GM21576 (cell line): Measurements from ENCODE around the gene IFNGR2.
"Not testable (repeated sequence)": the region's sequence is repeated elsewhere in the genome, so short reads cannot be mapped to it uniquely, and the experiment has no call there.

Experiments used
- ATAC-seq: cut with Tn5 transposase; IDR thresholded peaks from one replicate; pipeline ENCODE4 v1.9.1; 2021; ENCODE audit warnings: mild to moderate bottlenecking, moderate library complexity; ENCODE audit not compliant: unreplicated experiment

IFNGR2 gene

DNA sequence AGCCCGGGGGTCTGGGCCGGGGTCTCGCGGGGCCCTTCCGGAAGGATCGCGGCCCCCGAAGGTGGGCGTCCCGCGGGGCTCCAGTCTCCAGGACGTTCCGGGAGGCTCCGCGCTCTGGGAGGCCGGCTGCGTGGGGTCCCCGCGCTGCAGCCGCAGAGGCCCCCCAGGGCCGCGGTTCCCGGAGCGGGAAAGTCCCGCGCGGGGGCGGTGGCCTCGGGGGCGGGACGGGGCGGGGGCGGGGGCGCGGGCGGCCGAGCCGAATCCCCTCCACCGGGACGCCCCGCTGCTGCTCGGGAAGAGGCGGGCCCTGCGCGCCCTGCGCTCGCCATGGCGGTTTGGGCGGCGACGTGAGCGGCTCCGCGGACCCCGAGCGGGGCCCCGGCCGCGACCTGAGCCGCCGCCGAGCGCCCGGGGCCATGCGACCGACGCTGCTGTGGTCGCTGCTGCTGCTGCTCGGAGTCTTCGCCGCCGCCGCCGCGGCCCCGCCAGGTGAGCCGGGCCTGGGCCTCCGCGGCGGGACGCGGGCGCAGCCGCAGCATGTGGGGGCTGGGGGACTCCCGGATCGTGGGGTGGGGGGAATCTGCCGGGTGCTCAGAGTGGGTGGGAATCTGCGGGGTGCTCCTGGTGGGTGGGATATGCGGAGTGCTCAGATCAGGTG, at the start of gene IFNGR2:
Gene IFNGR2, plus strand, starts transcription at position 286 of the 658 bp plus-strand sequence. Its CDS starts 131 bp downstream, at position 417.
- no peak for ATAC-seq

DNA sequence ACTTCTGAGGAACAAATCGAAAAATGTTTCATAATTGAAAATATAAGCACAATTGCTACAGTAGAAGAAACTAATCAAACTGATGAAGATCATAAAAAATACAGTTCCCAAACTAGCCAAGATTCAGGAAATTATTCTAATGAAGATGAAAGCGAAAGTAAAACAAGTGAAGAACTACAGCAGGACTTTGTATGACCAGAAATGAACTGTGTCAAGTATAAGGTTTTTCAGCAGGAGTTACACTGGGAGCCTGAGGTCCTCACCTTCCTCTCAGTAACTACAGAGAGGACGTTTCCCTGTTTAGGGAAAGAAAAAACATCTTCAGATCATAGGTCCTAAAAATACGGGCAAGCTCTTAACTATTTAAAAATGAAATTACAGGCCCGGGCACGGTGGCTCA, 47.9 kb upstream of the IFNGR2 start:
- no peak for ATAC-seq

DNA sequence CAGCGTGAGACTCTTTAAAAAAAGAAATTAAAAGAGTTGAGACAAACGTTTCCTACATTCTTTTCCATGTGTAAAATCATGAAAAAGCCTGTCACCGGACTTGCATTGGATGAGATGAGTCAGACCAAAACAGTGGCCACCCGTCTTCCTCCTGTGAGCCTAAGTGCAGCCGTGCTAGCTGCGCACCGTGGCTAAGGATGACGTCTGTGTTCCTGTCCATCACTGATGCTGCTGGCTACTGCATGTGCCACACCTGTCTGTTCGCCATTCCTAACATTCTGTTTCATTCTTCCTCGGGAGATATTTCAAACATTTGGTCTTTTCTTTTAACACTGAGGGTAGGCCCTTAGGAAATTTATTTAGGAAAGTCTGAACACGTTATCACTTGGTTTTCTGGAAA, 47.2 kb upstream of the IFNGR2 start:
- ATAC-seq, result no peak

- no peak for ATAC-seq
Observed at GRCh38 chr21:33357177-33357576, 46.0 kb upstream of the IFNGR2 start.

DNA sequence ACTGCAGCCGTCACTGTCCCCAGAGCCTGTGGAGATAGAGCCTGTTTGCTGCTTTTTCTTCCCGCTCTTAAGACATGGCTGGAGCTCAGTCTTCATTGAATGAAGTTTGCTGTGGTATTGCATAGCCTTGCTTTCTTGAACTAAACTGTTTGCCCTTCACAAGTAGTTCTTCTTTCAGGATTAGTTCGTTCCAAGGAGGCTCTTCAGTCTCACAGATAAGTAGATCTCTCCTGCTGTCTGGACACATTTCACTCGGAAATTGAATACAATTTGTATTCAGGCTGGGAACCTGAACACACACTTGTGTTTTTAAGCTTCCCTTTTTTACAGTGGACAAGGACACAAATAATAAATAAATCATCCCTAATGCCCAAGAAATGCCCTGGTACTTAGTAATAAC, 43.8 kb upstream of the IFNGR2 start:
- ATAC-seq, result no peak

DNA sequence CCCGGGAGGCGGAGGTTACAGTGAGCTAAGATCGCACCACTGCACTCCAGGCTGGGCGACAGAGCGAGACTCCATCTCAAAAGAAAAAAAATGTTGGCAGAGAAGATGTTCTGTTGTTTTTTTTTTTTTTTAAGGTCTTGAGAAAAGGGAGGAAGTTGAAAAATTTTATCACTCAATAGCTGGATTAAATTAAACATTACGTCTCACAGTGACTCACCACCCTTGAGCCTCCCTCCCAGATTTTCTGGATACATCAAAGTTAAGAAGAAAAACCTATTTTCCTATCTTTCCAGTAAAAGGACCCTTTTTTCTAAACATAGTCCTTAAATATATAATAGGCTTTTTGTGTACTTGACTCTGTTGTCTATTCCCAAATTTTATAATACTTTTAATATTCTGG, 42.9 kb upstream of the IFNGR2 start:
- no peak for ATAC-seq

GRCh38 chr21:33360881-33361602, 42.2 kb upstream of the IFNGR2 start:
- ATAC-seq, result peak; percentile 81

DNA sequence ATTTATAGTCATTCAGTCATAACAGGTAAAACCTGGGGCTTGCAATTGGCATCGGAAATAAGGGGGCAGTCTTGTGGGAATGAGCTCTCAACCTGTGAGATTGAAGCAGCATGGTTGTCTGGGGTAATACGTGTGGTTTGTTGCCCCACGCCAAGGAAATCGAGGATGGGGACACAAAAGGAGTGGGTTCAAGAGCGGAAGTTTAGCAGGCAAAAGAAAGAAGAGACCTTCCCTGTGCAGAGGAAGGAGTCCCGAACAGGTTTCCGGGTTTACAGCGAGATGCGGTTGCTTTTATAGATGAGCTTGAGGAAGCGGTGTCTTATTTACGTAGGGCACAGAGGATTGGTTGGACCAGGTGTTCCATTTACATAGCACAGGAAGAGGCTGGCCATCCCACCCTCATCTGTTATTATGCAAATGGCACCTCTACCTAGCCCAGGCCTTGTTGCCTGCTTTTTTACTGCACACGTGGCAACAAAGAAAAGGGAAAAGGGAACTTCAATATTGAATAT, 41.1 kb upstream of the IFNGR2 start:
- ATAC-seq, result no peak

GRCh38 chr21:33363911-33364609, 39.2 kb upstream of the IFNGR2 start:
- ATAC-seq, result not testable (repeated sequence)

DNA sequence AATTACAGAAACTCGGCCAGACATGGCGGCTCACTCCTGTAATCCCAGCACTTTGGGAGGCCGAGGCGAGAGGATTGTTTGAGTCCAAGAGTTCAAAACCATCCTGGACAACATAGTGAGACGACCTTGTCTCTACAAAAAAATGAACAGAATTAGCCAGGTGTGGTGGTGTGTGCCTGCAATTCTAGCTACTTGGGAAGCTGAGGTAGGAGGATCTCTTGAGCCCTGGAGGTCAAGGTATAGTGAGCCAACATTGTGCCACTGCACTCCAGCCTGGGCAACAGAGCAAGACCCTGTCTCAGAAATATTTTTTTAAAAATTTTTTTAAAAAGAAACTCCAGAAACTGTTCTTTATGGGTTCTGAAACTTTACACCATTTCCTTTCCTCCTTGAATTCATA, 38.4 kb upstream of the IFNGR2 start:
- ATAC-seq, result no peak

DNA sequence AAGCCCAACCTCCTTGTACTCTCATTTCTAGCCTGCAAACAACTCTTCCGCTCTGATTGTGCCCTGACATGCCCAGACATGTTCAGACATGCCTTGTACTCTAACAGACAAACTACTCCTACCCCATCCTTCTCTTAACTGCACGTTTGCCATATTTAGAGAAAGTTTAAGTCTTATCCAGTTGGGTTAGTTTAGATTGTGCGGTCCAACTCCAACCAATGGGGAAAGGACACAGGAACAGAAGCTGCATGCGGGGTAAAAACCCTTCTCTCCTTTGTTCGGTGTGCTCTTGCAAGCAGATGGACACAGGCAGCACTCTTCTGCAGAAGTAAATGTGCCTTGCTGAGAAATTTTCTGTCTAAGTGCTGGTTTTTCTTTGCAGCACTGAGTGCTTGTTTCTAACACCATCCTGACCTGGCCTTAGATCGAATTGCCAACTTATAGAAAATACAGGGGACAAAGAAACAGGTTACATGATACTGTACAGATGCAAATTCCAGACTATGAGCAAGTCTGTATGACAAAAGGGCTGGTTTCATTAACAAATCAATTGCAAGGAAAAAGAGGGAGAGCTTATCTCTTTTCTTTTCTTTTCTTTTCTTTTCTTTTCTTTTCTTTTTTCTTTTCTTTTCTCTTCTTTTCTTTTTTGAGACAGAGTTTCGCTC, 35.8 kb upstream of the IFNGR2 start:
- ATAC-seq, result no peak

GRCh38 chr21:33368124-33368523, 35.1 kb upstream of the IFNGR2 start:
- no peak for ATAC-seq

DNA sequence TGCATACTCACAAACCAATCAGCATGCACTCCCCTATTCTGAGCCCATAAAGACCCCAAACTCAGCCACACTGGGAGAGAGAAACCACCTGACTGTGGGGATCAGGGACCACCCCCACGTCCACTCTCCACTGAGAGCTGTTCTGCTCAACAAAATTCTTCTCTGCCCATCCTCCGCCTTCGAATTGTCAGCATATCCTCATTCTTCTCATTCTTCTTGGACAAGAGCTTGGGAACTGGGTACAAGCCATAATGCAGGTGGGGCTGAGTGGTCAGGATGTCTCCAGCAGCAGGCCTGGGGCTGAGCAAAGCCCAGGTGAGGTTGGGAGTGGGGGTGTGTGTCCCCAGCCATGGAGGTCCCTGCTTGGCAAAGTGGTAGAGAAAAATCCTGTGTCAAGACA, 34.6 kb upstream of the IFNGR2 start:
- ATAC-seq, result no peak

- no peak for ATAC-seq
Observed at GRCh38 chr21:33369586-33369985, 33.6 kb upstream of the IFNGR2 start.

- ATAC-seq, result no peak
Observed at GRCh38 chr21:33370305-33370704, 32.9 kb upstream of the IFNGR2 start.

- ATAC-seq, result no peak
Observed at GRCh38 chr21:33371366-33371765, 31.8 kb upstream of the IFNGR2 start.

- no peak for ATAC-seq
Observed at GRCh38 chr21:33372582-33372981, 30.6 kb upstream of the IFNGR2 start.

GRCh38 chr21:33373451-33373850, 29.8 kb upstream of the IFNGR2 start:
- no peak for ATAC-seq

DNA sequence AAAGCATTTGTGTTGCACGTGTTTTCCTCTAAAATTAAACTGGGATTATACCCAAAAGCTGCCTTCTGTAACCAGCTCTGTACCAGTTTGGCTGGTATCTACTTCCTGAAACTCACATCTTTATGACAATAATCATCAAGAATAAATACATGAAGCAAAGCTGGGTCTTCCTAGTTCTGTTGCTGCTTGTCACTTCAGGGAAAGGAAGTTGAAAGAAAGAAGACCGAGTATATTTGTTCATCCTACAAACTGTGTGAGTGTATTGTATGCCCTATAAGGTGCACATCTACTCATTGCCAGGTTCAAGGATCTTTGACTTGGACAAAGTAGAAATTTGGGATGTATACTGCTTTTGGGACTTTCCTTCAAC, 29.1 kb upstream of the IFNGR2 start:
- no peak for ATAC-seq

- ATAC-seq, result no peak
Observed at GRCh38 chr21:33374450-33375096, 28.6 kb upstream of the IFNGR2 start.

GRCh38 chr21:33375101-33375644, 28.0 kb upstream of the IFNGR2 start:
- ATAC-seq, result no peak
